ENCODE results near the gene FTO.

The FTO gene

DNA sequence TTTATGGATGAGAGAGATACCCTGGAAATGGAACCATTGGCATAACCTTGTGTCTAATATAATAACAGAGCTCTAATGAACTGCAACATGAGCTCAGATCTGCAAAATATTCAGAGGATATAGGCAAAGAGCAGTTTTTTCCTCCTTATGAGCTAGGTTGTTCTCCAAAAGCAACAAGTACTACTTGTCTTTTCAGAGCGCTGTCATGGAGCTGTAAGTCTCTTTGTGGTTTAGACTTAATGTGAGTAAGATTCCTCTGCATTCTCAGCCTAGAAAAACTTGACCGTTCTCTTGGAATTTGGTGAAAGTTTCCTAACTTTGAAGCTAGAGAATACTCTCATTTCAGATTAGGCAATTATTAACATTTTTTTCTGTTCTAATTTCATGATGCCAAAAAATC, 85.2 kb downstream of the FTO start:
- CTCF ChIA-PET = no interaction called here
- Mint-ChIP-seq H3K27me3 (no peaks in the 10 kb centered on the region), H3K36me3 (peaks cover 2% of the 10 kb centered on the region), H3K27ac (no peak overlapping the region), H3K4me3 (no peak overlapping the region), H3K9me3 (no peaks in the 10 kb centered on the region), H3K4me1 (no peaks in the 10 kb centered on the region)
- no peak for DNase-seq

DNA sequence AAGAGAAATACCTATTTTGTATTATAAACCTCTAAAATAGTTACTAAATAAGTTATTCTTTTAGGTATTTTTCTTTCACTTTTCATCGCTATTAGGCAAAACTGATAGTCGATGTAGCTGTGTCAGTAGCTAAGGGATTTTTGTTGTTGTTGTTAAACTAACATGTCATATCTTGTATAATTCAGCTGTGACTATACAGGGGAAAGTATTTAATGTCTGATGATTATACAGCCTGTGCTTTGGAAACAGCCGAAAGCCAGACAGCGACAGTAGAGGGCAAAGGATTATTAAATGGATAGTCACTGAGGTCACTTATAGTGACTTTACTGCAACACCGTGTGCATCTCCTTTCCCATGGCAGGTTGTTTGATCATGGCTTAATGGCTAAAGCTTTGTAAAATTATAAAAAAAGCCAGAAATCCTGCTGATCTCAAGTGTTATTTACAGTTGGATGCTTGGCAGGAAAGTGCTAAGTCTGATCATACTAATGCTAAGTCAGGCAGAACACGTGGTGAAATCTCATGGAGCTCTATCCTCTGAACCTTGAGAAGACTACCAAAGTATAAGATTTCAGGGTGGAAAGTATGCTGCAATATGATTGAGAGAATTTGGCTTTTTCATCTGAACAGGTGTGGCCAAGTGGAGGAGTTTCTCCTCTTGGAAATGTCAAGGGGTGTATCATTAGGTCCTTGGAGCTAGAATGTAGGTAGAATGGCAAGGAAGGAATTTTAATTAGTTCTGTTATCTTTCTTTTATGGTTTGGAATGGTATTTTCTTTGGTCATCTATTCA, 88.4 kb downstream of the FTO start:
- no peak for DNase-seq
- H3K9me3 Mint-ChIP-seq = no peaks in the 10 kb centered on the region
- H3K27me3 Mint-ChIP-seq = no peaks in the 10 kb centered on the region
- H3K36me3 Mint-ChIP-seq = no peaks in the 10 kb centered on the region
- H3K4me1 Mint-ChIP-seq = peaks cover 5% of the 10 kb centered on the region
- CTCF ChIA-PET = interaction anchor here (0.7 kb wide), 1 partner anchor 1427 kb away, joined by 4 read pairs; no protein-coding TSS in a partner anchor
- H3K4me3 Mint-ChIP-seq = no peak overlapping the region
- no peak overlapping the region for H3K27ac Mint-ChIP-seq

DNA sequence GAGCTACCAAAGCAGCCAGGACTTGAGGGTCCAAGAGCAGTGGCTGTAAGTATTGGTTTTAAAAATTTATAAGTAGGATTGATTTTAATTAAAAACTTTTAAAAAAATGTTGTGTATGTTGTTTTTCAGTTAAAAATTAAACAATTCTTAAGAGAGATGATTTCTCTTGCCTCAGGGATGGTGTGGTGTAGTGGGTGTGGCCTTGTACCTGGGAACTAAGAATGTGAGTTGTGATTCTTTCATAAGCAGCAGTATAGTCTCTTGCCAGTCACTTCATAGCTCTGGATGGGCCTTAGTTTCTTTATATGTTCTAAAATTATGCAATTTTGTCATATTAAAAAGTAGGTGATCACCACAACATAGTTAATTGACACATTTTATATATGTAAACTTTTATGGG, 99.5 kb downstream of the FTO start:
- H3K4me3 Mint-ChIP-seq = no peak overlapping the region
- no peaks in the 10 kb centered on the region for H3K9me3 Mint-ChIP-seq
- H3K27ac Mint-ChIP-seq = no peak overlapping the region
- no peaks in the 10 kb centered on the region for H3K27me3 Mint-ChIP-seq
- no peaks in the 10 kb centered on the region for H3K4me1 Mint-ChIP-seq
- DNase-seq = no peak
- CTCF ChIA-PET = no interaction called here
- H3K36me3 Mint-ChIP-seq = peaks cover 2% of the 10 kb centered on the region

DNA sequence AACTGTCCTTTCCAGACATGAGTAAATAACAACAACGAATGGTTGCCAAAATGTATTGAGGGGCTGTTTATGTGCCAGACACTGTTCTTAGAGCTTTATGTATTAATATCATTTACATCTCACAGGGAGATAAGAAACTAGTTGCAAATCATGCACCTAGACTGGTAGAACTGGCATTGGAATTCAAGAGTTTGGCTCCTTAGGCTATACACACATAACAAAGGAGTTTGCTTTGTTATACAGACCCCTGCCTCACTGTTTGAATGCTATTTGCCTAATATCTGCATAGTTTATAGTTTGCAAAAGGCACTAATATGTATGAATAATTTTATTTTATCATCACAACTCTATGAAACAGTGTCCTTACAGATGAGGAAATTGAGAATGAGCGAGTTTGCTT, 100.0 kb downstream of the FTO start:
- Mint-ChIP-seq H3K36me3 (peaks cover 2% of the 10 kb centered on the region), H3K4me1 (no peaks in the 10 kb centered on the region), H3K4me3 (no peak overlapping the region), H3K27ac (no peak overlapping the region), H3K27me3 (no peaks in the 10 kb centered on the region), H3K9me3 (no peaks in the 10 kb centered on the region)
- CTCF ChIA-PET = no interaction called here
- DNase-seq = no peak

DNA sequence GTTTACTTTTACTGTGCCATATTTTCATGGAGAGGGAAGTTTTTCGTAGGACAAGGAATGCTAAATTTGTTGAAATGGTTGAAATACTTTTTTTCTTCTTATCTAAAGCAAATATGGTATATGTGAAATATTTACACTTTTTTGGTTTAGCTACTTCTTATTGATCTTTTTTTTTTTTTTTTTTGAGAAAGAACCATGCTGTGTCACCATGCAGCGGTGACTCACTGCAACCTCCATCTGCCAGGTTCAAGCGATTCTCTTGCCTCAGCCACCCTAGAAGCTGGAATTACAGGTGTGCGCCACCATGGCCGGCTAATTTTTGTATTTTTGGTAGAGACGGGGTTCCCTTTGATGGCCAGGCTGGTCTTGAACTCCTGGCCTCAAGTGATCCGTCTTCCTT, 100.5 kb downstream of the FTO start:
- H3K27ac Mint-ChIP-seq = no peak overlapping the region
- H3K36me3 Mint-ChIP-seq = peaks cover 2% of the 10 kb centered on the region
- H3K4me3 Mint-ChIP-seq = no peak overlapping the region
- no peaks in the 10 kb centered on the region for H3K27me3 Mint-ChIP-seq
- CTCF ChIA-PET = no interaction called here
- no peaks in the 10 kb centered on the region for H3K4me1 Mint-ChIP-seq
- DNase-seq = no peak
- H3K9me3 Mint-ChIP-seq = no peaks in the 10 kb centered on the region

DNA sequence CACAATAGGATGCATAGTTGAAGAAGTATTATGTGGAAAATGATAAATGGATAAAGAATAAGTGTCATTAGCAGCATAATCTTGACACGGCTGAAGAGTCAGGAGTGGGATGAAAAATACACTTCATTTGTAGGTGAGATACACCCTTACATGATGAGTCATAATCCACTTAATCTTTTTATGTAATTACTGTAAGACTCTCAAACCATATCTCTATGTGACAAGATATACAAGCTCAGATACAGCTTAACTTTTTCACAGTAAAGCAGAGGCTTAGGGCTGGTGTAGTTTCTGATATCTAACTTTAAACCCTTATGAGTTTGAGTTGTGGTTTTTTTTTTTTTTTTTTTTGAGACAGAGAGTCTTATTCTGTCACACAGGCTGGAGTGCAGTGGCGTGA, 101.2 kb downstream of the FTO start:
- H3K4me1 Mint-ChIP-seq = no peaks in the 10 kb centered on the region
- H3K36me3 Mint-ChIP-seq = peaks cover 2% of the 10 kb centered on the region
- H3K27me3 Mint-ChIP-seq = no peaks in the 10 kb centered on the region
- H3K27ac Mint-ChIP-seq = no peak overlapping the region
- no peaks in the 10 kb centered on the region for H3K9me3 Mint-ChIP-seq
- H3K4me3 Mint-ChIP-seq = no peak overlapping the region
- CTCF ChIA-PET = no interaction called here
- no peak for DNase-seq

DNA sequence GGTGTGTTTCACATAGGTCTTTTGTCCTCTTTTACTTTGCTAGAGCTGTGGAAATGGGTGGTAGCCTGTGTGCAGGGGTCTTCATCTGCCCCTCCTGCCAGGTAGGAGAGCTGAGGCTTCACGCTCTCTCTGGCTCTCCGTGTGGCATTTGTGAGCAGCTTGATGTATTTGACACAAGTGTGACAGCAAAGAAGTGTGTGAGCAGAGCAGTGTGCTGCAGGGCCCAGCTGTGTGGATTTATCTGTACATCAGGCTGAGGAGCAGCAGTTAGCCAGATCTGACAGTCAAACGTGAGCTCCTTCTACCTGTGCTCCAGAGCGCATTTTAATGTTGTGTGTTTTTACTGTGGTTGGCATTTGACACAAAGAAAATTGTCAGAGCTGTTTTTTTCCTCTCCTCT, 101.8 kb downstream of the FTO start:
- Mint-ChIP-seq H3K4me3 (no peak overlapping the region), H3K36me3 (peaks cover 3% of the 10 kb centered on the region), H3K27ac (no peak overlapping the region), H3K27me3 (no peaks in the 10 kb centered on the region), H3K4me1 (no peaks in the 10 kb centered on the region), H3K9me3 (no peaks in the 10 kb centered on the region)
- CTCF ChIA-PET = no interaction called here
- no peak for DNase-seq

DNA sequence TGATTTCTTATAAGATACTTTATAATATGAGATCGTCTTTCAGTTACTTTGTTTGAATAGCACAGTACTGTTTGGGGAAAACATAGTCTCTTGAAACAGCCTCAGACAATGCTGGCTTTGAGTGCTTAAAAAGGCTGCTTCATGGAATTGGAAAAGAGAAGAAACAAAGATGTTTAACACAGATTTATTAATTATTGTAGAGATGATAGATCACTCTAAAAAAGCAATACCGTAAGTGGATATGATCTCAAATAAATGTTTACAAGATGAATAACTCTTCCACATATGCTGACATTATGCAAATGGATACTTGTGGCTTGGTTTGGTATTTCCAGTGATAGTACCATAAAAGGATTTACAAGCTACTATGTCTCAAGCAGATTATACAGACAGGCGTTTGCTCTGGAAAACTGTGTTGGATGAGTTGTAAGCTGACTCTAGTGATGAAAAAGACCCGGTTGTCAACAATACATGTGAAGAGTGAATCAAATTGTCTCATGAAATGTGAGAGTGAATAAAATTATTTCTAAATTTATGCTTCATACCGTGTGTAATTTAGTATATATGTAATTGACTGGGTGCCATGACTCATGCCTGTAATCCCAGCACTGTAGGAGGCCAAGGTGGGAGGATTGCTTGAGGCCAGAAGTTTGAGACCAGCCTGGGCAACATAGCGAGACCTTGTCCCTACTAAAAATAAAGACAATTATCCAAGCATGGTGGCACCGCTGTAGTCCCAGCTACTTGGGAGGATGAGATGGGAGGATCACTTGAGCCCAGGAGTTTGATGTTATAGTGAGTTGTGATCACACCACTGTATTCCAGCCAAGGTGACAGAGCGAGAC, 105.4 kb downstream of the FTO start:
- H3K9me3 Mint-ChIP-seq = no peaks in the 10 kb centered on the region
- H3K27me3 Mint-ChIP-seq = no peaks in the 10 kb centered on the region
- DNase-seq = no peak
- H3K4me3 Mint-ChIP-seq = no peak overlapping the region
- H3K36me3 Mint-ChIP-seq = peaks cover 8% of the 10 kb centered on the region
- H3K4me1 Mint-ChIP-seq = peaks cover 3% of the 10 kb centered on the region
- CTCF ChIA-PET = no interaction called here
- no peak overlapping the region for H3K27ac Mint-ChIP-seq

DNA sequence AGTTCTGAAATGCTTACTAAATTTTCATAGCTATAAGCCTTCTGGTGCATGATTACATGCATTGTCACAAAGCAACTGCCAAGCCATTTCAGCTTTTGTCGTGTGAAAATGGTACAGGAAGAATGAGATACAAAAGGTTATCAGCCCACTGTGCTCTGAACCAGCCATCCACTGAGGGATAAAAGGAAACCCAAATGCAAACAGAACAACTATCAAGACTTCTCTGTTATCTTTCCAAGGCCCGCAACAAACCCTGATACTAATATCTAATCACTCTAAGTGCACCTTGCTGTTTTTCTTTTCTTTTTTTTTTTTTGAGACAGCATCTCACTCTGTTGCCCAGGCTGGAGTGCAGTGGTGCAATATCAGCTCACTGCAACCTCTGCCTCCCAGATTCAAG, 109.0 kb downstream of the FTO start:
- Mint-ChIP-seq H3K27ac (no peak overlapping the region), H3K4me3 (no peak overlapping the region), H3K9me3 (peaks cover 4% of the 10 kb centered on the region), H3K36me3 (peaks cover 28% of the 10 kb centered on the region), H3K27me3 (no peaks in the 10 kb centered on the region), H3K4me1 (peaks cover 14% of the 10 kb centered on the region)
- DNase-seq = no peak
- CTCF ChIA-PET = interaction anchor here (0.7 kb wide), 1 partner anchor 59 kb away, joined by 3 read pairs; no protein-coding TSS in a partner anchor

DNA sequence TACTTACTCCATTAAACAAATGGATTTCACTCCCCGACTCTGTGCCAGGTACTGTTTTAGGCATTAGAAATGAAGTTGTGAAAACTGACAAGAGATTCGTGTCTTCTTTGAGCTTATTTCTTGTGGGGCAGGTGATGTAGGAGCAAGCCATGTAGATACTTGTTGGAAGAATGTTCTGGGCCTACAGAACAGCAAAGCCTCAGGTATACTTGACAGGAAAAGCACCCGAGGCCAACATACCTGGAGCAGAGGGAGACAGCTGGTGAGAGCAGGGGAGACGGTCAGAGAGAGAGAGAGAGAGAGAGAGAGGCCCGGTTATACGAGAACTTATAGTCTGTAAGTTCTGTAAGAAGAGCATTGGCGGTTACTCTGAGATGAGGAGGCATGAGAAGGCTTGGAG, 110.8 kb downstream of the FTO start:
- peaks cover 4% of the 10 kb centered on the region for H3K9me3 Mint-ChIP-seq
- H3K27me3 Mint-ChIP-seq = no peaks in the 10 kb centered on the region
- CTCF ChIA-PET = no interaction called here
- no peak for DNase-seq
- peaks cover 28% of the 10 kb centered on the region for H3K36me3 Mint-ChIP-seq
- peaks cover 16% of the 10 kb centered on the region for H3K4me1 Mint-ChIP-seq
- no peak overlapping the region for H3K4me3 Mint-ChIP-seq
- H3K27ac Mint-ChIP-seq = no peak overlapping the region

DNA sequence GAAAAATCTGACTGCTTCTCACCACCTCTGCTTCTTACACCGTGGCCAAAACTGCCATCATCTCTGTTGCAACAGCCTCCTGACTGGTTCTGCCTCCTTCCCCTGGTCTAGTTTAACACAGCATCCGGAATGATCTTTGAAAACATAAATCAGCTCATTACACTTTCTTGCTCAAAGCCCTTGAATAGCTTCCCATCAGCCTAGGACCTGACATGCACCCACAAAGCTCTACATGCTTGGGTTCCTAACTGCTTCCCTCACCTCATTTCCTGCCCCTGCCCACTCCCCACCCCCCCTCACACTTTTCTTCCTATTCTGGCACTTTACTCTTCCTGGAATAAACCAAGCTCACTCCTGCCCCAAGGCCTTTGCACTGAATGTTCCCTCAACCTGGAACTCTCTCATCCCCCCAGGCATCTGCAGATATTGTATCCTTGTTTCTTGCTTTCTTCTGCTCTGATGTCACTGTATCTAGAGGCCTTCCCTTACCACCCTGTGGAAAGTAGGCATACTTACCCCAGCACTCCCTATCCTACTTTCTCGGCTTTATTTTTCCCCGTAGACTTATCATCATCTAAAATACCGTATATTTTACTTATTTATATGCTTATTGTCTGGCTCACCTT, 112.4 kb downstream of the FTO start:
- H3K9me3 Mint-ChIP-seq = peaks cover 4% of the 10 kb centered on the region
- H3K4me1 Mint-ChIP-seq = peaks cover 21% of the 10 kb centered on the region

DNA sequence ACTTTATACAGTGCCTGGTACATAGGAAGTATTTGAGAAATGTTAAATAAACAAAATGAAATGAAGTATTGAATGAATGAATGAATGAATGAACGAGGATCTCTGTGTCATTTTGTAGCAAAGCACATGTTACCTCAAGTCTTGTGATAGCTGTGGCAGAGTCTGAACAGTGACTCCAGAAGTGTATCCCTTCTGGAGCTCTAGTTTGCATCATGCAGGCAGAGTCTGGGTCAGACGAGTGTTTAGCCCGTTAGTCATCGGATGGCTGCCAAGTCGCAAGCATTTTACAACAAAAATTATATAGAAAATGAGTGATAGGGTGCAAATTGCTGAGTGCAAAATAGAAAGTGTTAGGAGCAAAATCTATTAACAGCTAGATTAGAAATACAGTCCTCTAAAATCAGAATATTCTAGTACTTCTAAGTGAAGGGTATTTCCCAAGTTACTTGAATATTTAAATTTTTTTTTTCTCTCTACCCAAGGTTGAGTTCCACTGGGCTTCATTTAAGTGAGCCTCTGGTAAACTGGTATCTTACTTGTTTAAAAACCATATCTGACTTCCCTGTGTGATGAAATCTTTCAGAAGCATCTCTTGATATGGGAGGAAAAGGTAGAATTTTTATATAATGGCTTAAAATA, 113.3 kb downstream of the FTO start:
- no peak overlapping the region for H3K27ac Mint-ChIP-seq
- CTCF ChIA-PET = no interaction called here
- peaks cover 27% of the 10 kb centered on the region for H3K4me1 Mint-ChIP-seq
- H3K36me3 Mint-ChIP-seq = peaks cover 23% of the 10 kb centered on the region
- H3K27me3 Mint-ChIP-seq = no peaks in the 10 kb centered on the region
- no peak overlapping the region for H3K4me3 Mint-ChIP-seq
- peaks cover 4% of the 10 kb centered on the region for H3K9me3 Mint-ChIP-seq
- no peak for DNase-seq

More for the DNA sequence above, 112.4 kb downstream of the FTO start:
- no peak overlapping the region for H3K4me3 Mint-ChIP-seq
- H3K27me3 Mint-ChIP-seq = no peaks in the 10 kb centered on the region
- no peak for DNase-seq
- CTCF ChIA-PET = interaction anchor here (0.6 kb wide), 1 partner anchor 73 kb away, joined by 4 read pairs; no protein-coding TSS in a partner anchor
- no peak overlapping the region for H3K27ac Mint-ChIP-seq
- H3K36me3 Mint-ChIP-seq = peaks cover 27% of the 10 kb centered on the region

DNA sequence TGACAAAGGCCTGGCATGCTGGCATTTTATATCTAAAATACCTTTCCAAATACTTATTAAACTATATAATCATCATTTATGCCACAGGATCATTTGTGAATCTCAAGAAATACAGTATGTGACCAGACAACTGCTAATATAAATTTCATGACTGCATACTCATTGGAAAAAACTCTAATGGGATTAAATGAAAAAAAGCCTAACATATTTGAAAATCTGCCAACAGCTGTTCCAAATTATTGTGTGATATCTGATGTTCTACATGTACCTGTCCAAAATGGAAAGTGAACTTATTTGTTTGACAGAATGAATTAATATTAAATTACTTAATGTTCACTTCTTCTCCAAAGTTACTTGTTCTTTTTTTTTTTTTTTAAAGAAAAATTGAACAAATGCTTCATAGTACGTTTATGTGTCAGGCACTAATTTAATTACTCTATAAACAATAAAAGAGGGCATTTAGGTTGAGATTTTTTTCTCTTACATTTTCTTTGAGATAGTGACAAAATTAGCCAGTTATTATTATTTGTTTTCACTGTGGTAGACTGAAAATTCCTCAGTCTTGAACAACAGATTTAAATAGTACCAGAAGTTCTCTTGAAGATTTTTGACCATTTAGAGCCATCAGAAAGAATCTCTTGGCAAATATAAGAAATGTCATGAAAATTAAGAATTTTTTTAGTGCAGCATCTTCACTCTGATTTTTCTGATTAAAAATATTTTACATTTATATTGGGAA, 114.0 kb downstream of the FTO start:
- H3K27me3 Mint-ChIP-seq = no peaks in the 10 kb centered on the region
- CTCF ChIA-PET = no interaction called here
- peaks cover 4% of the 10 kb centered on the region for H3K9me3 Mint-ChIP-seq
- H3K4me1 Mint-ChIP-seq = peaks cover 28% of the 10 kb centered on the region
- H3K27ac Mint-ChIP-seq = no peak overlapping the region
- no peak for DNase-seq
- peaks cover 22% of the 10 kb centered on the region for H3K36me3 Mint-ChIP-seq
- H3K4me3 Mint-ChIP-seq = no peak overlapping the region

DNA sequence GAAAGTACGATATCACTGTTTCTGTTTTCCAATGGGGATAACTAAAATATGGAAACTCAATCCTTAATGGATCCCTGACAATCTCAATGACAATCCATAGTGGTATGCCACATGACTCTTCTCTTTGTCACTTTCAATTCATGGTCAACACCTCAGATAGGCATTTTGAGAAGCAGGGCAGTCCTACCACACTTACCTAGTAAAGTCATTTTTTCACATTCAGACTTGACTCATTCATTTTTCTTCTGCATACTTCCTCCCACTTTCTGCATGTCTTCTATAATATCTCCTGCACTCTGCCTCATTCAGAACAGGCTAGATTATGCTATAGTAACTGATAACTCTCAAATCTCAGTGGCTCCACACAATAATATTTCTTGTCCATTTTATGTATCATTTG, 117.5 kb downstream of the FTO start:
- H3K27ac Mint-ChIP-seq = no peak overlapping the region
- peaks cover 21% of the 10 kb centered on the region for H3K4me1 Mint-ChIP-seq
- DNase-seq = no peak
- CTCF ChIA-PET = interaction anchor here (1.0 to 3.6 kb wide), 3 partner anchors 66 to 268 kb away, joined by 3 to 23 read pairs (median 3); no protein-coding TSS in a partner anchor
- H3K36me3 Mint-ChIP-seq = peaks cover 3% of the 10 kb centered on the region
- no peak overlapping the region for H3K4me3 Mint-ChIP-seq
- H3K9me3 Mint-ChIP-seq = peaks cover 2% of the 10 kb centered on the region
- no peaks in the 10 kb centered on the region for H3K27me3 Mint-ChIP-seq
